GM19023 (cell line): ENCODE data around the gene CXCL17.
"Not testable (repeated sequence)": the region's sequence is repeated elsewhere in the genome, so short reads cannot be mapped to it uniquely, and the experiment has no call there.

Experiments
- ATAC-seq: cut with Tn5 transposase; IDR thresholded peaks from one replicate; pipeline ENCODE4 v1.9.1; 2021; ENCODE audit warnings: mild to moderate bottlenecking, moderate library complexity; ENCODE audit not compliant: unreplicated experiment

CXCL17 gene, protein sequence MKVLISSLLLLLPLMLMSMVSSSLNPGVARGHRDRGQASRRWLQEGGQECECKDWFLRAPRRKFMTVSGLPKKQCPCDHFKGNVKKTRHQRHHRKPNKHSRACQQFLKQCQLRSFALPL

DNA sequence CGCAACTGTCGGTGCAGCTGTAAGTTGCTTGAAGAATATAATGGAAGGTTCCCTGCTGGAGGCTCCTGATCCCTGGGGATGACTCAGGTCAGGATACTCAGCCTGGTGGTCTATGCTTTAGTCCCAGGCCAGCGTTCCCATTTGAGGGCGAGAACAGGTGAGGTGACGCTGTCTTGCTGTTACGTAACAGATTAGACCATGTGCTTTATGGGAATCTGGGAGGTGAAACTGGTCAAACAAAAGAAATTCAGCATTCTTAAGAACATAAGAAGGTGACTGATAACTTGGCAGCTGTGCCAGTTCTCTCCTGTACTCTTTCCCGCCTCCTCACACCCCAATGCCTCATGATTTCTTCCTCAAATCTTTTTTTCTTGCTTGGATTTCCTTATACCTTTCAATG, at the start of gene CXCL17:
Gene CXCL17, minus strand, starts transcription at position 114 of the 400 bp plus-strand sequence. CDS start 114 bp downstream, outside the sequence.
- no peak for ATAC-seq

DNA sequence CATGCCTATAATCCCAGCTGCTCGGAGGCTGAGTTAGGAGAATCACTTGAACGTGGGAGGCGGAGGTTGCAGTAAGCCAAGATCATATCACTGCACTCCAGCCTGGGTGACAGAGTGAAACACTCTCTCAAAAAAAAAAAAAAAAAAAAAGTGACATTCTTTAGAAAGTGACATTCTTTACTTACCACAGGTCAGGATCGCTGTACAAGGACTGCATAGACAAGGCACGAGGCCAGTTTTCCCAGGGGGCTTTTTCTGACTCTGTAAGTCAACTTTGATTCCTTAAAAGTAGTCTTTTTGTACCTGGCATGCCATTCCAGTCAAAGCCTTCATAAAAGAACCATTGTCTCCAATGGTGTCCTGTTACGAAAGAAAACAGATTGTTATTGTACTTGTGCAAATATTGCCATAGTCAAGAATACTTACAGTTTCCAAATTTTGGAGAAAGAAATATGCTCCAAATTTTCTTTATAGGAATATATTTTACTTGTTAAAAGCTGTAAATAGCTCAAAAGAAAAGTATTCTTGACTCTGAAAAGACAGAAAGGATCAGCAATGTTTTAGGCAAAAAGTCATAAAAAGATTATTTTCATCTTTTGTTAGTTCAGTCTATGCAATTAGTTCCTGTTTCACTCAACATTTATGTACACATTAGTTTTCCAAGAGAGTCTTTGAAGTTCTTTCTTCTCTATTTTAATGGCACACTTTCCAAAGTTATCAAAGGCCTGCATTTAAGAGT, 46.2 kb upstream of the CXCL17 start:
- ATAC-seq = no peak

DNA sequence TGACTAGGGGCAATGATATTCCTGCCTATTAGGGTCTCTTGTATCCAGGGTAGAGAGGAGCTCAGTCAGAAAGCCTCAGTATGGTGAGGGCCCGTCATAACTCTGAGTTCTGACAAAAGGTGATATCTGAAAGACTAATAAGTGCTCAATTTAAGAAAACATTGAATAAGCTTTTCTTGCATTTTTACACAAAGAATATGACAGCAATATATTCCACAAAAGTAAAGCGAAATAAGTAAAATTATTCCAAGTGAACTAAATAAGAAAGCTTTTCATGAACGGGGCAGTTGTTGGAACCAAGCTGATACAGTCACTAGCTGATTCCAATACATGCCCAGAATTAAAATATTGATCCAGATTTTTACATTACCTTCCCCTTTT, 45.0 kb upstream of the CXCL17 start:
- ATAC-seq = no peak

DNA sequence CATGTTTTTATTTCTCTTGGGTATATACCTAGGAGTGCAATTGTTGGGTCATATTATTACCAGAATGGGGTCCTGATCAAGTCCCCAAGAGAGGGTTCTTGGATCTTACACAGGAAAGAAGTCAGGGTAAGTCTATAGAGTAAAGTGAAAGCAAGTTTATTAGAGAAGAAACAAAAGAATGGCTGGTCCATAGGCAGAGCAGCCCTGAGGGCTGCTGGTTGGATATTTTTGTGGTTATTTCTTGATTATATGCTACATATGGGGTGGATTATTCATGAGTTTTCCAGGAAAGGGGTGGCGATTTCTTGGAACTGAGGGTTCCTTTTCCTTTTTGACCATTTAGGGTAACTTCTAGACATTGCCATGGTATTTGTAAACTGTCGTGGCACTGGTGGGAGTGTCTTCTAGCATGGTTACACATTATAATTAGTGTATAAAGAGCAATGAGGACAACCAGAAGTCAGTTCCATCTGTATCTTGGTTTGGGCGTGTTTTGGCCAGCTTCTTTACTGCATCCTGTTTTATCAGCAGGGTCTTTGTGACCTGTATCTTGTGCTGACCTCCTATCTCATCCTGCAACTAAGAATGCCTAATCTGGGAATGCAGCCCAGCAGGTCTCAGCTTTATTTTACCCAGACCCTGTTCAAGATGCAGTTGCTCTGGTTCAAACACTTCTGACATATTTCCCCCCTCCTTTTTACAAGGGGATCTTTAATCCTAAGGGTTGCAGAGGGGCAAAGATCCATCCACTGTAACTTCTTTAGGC, 44.5 kb upstream of the CXCL17 start:
- ATAC-seq = no peak

DNA sequence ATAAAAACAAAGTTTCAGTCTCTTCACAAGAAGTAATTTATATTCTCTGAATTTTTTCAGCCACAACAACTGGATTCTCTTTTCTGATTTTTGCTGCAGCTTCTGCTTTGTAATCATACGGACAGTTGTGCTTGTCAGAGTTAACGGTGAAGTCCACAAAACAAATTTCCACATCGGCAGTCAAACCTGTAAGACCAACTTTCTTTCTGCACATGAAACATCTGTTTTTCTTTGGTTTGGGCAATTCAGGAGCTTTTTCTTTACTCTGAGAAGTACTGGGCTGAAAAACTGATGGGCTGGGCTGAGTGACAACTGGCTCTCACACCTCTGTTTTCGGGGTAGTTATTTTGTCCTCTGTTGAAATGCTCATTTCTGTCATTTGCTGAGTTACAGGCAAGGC, 42.3 kb upstream of the CXCL17 start:
- ATAC-seq = not testable (repeated sequence)

DNA sequence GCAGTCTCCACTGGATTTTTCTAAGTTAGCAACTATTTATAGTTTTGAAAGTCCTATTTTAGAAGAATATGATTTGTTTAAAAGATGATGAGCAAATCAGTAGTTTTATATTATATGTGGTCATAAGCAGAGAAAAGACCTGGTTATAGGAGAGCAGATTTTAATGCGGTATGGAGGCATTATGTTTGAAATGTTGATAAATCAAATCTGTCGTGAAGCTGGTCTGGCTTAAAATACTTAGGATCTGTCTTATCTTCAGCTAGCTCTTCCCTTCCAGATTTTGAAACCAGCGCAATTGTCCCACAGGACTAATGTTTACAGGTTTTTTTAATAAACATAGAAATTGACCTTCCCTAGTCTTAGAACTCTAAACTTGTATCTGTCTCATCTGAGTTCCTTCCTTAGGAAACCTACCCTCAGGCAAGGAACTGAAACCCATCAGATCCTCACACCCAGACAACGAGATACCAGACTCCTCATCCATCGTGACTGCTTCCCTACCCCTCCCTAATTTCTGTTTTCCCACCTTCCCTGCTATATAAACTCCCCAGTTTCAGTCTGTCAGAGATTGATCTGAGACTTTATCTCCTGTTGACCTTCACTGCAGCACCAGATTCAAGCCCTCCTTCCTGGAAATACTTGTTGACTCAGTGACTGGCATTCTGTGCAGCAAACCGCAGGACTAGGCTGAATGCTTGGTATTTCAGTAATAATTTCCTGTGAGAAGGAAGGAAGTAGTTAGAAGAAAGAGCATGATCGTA, 37.8 kb upstream of the CXCL17 start:
- ATAC-seq = no peak

DNA sequence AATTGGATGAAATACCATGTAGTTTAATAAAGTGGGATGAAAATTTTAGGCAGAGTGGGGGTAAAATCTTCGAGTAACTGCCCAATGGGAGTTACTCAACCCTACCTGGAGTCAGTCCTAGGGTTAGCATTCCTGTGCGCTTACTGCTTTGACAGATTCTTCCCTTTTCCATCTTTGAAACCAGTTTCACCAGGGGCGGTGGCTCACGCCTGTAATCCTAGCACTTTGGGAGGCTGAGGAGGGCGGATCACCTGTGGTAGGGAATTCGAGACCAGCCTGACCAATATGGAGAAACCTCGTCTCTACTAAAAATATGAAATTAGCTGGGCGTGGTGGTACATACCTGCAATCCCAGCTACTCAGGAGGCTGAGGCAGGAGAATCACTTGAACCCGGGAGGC, 37.0 kb upstream of the CXCL17 start:
- ATAC-seq = no peak

DNA sequence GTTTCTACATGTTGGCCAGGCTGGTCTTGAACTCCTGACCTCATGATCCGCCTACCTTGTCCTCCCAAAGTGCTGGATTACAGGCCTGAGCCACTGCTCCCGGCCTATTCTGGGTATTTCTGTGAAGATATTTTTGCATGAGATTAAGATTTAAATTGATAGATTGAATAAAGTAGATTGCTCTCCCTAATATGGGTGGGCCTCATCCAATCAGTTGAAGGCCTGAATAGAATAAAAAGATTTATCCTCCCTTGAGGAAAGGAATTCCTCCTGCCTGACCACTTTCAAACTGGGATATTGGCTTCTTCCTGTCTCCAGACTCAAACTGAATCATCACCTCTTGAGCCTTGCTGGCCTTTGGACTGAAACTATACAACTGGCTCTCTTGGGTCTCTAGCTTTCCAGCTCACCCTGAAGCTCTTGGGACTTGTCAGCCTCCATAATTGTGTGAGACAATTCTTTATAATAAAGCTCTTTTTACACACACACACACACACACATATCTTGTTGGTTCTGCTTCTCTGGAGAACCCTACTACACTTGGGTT, 36.1 kb upstream of the CXCL17 start:
- ATAC-seq = no peak

DNA sequence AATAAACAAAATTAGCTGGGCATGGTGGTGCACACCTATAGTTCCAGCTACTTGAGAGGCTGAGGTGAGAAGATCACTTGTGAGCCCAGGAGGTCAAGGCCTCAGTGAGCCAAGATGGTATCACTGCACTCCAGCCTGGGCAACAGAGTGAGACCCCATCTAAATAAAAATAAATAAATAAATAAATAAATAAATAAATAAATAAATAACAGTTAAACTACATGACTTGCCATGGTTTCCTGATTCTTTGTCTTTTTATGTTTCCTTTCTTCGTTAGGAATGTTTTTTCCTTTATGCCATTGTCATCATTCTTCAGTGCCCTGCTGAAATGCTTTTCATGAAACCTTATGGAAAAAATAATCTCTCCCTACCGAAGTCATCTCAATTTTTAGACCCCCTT, 35.2 kb upstream of the CXCL17 start:
- ATAC-seq = no peak

DNA sequence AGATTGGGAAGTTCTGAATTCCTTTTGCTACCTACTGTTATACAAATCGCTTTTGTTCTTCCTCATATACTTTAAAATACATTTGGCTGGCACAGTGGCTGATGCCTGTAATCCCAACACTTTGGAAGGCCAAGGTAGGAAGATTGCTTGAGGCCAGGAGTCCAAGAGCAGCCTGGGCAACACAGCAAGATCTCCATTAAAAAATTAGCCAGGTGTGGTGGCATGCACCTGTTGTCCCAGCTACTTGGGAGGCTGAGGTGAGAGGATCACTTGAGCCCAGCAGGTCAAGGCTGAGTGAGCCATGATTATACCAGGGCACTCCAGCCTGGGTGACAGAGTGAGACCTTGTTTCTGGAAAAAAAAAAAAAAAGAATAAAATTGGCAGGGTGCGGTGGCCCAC, 34.4 kb upstream of the CXCL17 start:
- ATAC-seq = no peak

DNA sequence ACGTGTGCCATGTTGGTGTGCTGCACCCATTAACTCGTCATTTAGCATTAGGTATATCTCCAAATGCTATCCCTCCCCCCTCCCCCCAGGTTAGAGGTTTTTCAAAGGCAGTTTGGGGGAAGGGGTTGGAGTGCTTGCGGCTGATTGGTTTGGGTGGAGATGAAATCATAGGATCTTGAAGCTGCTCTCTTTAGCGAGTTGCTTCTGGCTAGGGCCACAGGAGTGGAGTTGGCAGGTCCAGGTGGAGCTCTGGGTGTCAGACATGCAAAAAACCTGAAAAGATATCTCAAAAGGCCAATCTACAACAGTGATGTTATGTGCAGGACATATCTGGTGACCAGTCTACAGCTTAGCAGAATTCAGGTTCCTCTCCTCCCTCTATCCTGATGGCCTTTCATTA, 32.6 kb upstream of the CXCL17 start:
- ATAC-seq = no peak

DNA sequence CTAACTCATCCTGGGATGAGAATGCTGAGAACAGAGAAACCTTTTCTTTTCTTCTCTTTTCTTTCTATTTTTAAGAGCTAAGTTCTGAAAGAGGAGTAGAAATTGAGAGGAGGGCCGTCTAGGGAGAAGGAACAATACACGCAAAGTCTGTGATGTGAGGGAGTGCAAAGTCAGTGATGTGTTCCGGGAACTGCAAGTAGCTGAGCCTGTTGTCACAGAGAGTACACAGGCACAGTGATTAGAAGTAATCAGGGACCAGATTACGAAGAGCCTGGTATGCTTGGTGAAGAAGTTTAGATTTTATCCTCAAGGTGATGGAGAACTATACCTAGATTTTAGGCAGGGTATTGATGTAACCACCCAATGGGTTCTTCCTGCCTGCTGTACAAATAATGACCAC, 32.0 kb upstream of the CXCL17 start:
- ATAC-seq = no peak

DNA sequence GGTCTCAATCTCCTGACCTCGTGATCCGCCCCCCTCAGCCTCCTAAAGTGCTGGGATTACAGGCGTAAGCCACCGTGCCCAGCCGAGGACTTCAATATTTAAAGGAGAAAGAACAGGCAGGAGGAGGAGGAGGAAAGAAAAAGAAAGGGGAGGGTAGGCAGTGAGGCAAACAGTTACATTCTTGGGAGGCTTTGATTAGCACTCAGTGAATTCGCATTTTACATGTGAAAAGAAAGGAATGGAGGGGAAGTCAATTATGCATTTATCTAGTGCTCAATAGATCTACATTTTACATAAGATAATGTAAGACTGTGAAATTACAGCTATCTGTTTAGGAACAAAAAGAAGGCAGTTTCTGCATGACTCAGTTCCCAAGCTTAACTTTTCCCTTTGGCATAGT, 30.9 kb upstream of the CXCL17 start:
- ATAC-seq = no peak

DNA sequence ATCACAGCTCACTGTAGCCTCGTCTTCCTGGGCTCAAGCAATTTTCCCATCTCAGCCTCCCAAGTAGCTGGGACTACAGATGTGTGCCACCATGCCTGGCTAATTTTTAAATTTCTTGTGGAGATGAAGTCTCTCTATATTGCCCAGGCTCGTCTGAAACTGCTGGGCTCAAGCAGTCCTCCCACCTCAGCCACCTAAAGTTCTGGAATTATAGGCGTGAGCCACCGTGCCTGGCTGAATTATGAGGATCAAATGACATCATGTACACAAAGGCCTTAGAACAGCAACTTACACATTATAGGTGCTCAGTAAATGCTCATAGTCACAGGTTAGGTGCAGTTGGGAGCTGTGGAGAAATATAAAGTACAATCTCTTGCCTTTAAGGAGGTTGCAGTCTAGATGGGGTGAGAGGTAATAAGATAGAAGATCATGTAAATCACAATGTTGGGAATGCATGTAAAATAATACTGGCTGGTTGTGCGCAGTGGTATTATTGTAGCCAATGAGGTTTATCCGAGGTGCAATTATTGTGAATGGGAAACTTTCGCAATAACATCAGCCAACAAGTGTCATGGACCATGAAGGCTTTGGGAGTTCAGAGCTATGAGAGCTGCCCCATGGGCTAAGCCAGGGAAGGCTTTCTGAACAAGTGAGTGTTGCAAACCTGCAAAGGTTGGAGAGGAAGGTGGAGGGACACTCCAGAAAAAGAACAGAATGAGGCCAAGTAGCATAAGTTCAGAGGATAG, 29.8 kb upstream of the CXCL17 start:
- ATAC-seq = no peak

DNA sequence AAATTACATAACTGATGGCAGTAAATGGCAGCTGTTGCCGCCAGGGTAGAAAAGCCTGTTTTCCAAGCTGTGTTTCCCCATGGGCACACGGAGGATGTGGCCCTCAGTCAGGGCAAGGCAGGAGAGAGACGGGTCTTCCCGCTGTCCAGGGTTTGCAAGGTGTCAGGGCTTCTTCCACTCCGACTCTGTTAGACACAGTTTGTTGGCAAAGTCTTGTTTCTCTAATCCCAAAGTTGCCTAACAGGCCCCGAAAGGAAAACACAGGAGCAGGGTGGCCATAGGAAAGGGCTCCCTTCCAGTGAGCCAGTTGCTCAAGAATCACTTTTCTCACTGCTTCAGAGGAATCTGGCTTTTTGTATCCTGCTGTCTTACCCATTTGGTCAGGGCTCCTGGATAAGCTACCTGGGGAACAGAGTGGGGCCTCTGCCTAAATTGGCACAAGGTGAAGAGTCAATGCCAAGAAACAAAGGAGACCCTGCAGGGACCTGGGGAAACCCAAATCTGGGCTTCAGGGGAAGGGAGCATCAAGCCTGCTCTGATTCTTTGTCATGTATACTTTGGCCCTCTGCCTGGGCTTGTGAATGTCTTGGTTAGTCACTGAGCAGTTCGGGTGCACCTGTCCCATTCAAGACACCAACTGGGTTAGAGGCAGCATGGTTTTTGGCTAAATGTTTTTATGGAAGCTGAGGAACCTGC, 29.0 kb upstream of the CXCL17 start:
- ATAC-seq = no peak

DNA sequence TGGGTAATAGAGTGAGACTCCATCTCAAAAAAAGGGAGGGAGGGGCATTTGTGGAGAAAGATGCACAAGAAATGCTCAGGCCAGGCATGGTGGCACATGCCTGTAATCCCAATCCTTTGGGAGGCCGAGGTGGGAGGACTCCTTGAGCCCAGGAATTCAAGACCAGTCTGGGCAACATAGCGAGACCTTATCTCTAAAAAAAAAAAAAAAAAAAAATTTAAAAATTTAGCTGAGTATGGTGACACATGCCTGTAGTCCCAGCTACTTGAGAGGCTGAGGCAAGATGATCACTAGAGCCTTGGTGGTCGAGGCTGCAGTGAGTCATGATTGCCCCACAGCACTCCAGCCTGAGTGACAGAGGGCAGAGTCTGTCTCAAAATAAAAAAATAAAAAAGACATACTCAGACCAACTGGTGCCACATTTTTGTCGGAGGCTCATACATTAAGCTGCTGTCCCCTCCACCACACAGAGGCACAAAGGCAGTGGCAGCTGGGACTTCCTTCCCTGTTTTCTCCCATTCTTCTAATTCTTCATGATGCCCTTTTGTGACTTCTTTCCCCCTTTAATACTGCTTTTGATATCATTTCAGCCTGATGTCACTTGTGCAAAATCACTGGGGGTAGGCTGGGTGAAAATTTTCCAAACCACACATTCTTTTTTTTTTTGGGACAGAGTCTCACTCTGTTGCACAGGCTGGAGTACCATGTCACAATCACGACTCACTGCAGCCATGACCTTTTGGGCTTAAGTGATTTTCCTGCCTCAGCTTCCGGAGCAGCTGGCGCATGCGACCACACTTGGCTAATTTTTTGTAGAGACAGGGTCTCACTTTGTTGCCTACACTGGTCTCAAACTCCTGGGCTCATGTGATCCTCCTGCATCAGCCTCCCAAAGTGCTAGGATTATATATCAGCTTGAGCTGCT, 26.8 kb upstream of the CXCL17 start:
- no peak for ATAC-seq

DNA sequence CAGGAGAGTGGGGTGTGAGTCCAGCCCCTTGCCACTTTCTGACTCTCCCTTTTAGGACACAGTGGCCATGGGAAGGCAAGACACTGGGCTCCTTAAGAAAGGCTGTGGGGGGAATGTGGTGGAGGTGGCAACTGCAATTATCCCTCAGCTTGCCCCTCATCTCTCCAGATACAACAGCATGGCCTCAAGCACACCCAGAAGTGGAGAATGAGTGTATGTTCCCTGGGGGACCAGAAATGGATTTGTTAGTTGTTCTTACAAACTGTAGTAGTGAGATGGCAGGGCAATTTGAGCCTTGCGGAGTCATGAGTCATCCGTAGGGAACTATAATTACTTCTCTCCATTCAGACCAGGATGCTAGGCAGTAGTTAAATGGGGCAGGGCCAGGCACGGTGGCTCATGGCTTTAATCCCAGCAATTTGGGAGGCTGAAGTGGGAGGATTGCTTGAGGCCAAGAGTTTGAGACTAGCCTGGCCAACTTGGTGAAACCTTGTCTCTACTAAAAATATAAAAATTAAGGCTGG, 25.6 kb upstream of the CXCL17 start:
- ATAC-seq = no peak

DNA sequence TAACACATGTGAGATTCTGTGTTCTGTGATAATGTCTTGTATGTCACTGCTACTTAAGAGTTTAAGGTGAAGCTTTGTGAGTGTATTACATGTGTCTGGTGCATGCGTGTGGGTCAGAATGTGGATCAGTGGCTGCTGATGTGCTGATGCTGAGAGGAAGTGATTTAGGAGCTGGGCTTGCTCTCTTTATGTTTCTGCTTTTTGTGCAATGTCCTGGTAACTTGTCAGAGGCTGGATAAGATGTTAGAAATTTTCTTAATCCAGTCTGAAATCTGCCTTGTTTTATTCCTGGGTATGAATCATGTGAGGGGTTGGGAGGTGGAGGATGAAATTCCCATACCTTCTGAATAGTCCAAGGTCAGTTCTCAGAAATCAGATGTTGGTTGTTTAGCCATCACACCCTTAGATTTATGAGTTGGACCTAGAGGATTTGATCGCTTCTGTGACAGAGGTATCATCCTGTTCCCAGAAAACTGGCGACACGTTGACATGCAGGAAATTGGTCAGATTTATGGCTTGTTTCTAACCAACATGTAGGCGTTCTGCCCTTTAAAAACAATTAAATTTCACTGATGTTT, 24.5 kb upstream of the CXCL17 start:
- no peak for ATAC-seq
